OCI-LY7 (cell line): Measurements from ENCODE around the gene CCDC60. TPM values are rescaled to one million over a fixed set of nuclear protein-coding genes. Genes with fewer than 3 reads are reported as not detected.

Experiments
- BruUV-seq: library from RNA; stranded (reverse); fragments of 400-500 nt; replicated peaks from 2 replicates; lab custom pipeline; 2021; lab: Mats Ljungman, UMichigan
- CTCF ChIA-PET: fragments of 300-600 bp; sonication (Branson Sonifier 250); formaldehyde crosslinking; loops from one replicate; lab custom pipeline; 2022; ENCODE audit warnings: antibody characterized with exemption; ENCODE audit not compliant: unreplicated experiment; lab: Charles Lee
- POLR2A ChIA-PET: fragments of 300-600 bp; sonication (Branson Sonifier 250); formaldehyde crosslinking; loops from one replicate; lab custom pipeline; 2022; ENCODE audit warnings: antibody characterized with exemption; lab: Charles Lee
- DNase-seq: peaks from one replicate; pipeline ENCODE4 v3.0.0-alpha.2; 2015; ENCODE audit warnings: low spot score
- H2AFZ ChIP-seq: fragments of 200-600 bp; sonication (generic), shearing (Covaris generic); 2 replicates; pipeline ENCODE4 v1.6.1; 2014; ENCODE audit warnings: mild to moderate bottlenecking, antibody characterized with exemption, low read length, moderate library complexity
- H3K27ac ChIP-seq: fragments of 200-600 bp; sonication (generic); 2 replicates; pipeline ENCODE4 v1.5.1; 2014; ENCODE audit warnings: mixed run types, low read depth, mild to moderate bottlenecking, moderate library complexity, low read length, inconsistent platforms; ENCODE audit not compliant: poor library complexity, severe bottlenecking
- H3K36me3 ChIP-seq: fragments of 200-600 bp; sonication (generic); 2 replicates; pipeline ENCODE4 v1.6.1; 2014; ENCODE audit warnings: mild to moderate bottlenecking, antibody characterized with exemption, low read length, moderate library complexity, mixed read lengths; ENCODE audit not compliant: insufficient read depth
- H3K4me1 ChIP-seq: fragments of 200-600 bp; sonication (generic); 2 replicates; pipeline ENCODE4 v1.5.1; 2014; ENCODE audit warnings: mild to moderate bottlenecking, low read length; ENCODE audit not compliant: insufficient read depth, poor library complexity, severe bottlenecking
- H3K4me2 ChIP-seq: fragments of 200-600 bp; sonication (generic); 2 replicates; pipeline ENCODE4 v1.6.1; 2014; ENCODE audit warnings: mild to moderate bottlenecking, low read length
- H3K4me3 ChIP-seq: fragments of 200-600 bp; sonication (generic); 2 replicates; pipeline ENCODE4 v1.5.1; 2014; ENCODE audit warnings: mild to moderate bottlenecking, low read depth, low read length; ENCODE audit not compliant: poor library complexity, severe bottlenecking
- H3K79me2 ChIP-seq: fragments of 200-600 bp; sonication (generic); 2 replicates; pipeline ENCODE4 v1.6.1; 2016; ENCODE audit warnings: low read depth, mild to moderate bottlenecking, low read length, moderate library complexity, mixed read lengths; ENCODE audit not compliant: insufficient read depth
- H3K9me2 ChIP-seq: fragments of 200-600 bp; sonication (generic); 2 replicates; pipeline ENCODE4 v1.6.1; 2016; ENCODE audit warnings: mild to moderate bottlenecking, low read length, mixed read lengths; ENCODE audit not compliant: insufficient read depth
- H3K9me3 ChIP-seq: fragments of 200-600 bp; sonication (generic); 2 replicates; pipeline ENCODE4 v1.6.1; 2014; ENCODE audit warnings: mild to moderate bottlenecking, mixed run types, low read length, mixed read lengths
- H4K20me1 ChIP-seq: fragments of 200-600 bp; sonication (generic); 2 replicates; pipeline ENCODE4 v1.6.1; 2014; ENCODE audit warnings: mild to moderate bottlenecking, antibody characterized with exemption, low read length, moderate library complexity, mixed read lengths; ENCODE audit not compliant: insufficient read depth
- CTCF ChIP-seq: fragments of 200-600 bp; sonication (generic); conservative IDR thresholded peaks from 2 replicates; pipeline ENCODE4 v1.5.1; 2014; ENCODE audit warnings: mild to moderate bottlenecking, antibody characterized with exemption, low read length, moderate library complexity, mixed read lengths
- EZH2phosphoT487 ChIP-seq: fragments of 200-600 bp; sonication (generic); IDR thresholded peaks from 2 replicates; pipeline ENCODE4 v1.6.1; 2018; ENCODE audit warnings: low read depth, borderline replicate concordance, mild to moderate bottlenecking, mixed run types, antibody characterized with exemption, low read length, moderate library complexity, mixed read lengths
- intact Hi-C: fragments of 100-400 bp; cut with micrococcal nuclease; formaldehyde crosslinking; loops from one replicate; pipeline ENCODE4 v1.10.0; 2022; ENCODE audit not compliant: unreplicated experiment
- total RNA-seq, 2 experiments: library from RNA; depleted of rRNA in 1 of 2; stranded (reverse); fragments of >200 nt in 1 of 2; shearing (Covaris generic) in 1 of 2; gene quantifications; 2 replicates each; pipeline ENCODE4 v1.2.3, GENCODE V29; 2014 to 2022

Gene CCDC60
- total RNA-seq, 2 experiments from 2014 or later = not detected

- H3K9me2 ChIP-seq = no peaks in the 10 kb centered on the region
- H3K4me1 ChIP-seq = no peaks in the 10 kb centered on the region
- no TSS peak for BruUV-seq
- POLR2A ChIA-PET = no interaction called here
- no peaks in the 10 kb centered on the region for H4K20me1 ChIP-seq
- intact Hi-C loops = no loop called here
- H2AFZ ChIP-seq = no peak overlapping the region
- no peak overlapping the region for H3K4me2 ChIP-seq
- CTCF ChIA-PET = no interaction called here
- no peaks in the 10 kb centered on the region for H3K9me3 ChIP-seq
- H3K79me2 ChIP-seq = no peaks in the 10 kb centered on the region
- no peak overlapping the region for H3K27ac ChIP-seq
- no peaks in the 10 kb centered on the region for H3K36me3 ChIP-seq
- no peak for TF ChIP-seq EZH2phosphoT487
- no peak for TF ChIP-seq CTCF
- no peak for DNase-seq
- no peak overlapping the region for H3K4me3 ChIP-seq
Measured at GRCh38 chr12:119556854-119557253, 222.3 kb downstream of the CCDC60 start.

GRCh38 chr12:119565404-119565803 lies 230.9 kb downstream of the CCDC60 start:
- intact Hi-C loops = no loop called here
- Histone ChIP-seq H3K36me3 (no peaks in the 10 kb centered on the region), H3K27ac (no peak overlapping the region), H4K20me1 (no peaks in the 10 kb centered on the region), H3K9me2 (no peaks in the 10 kb centered on the region), H3K4me2 (no peak overlapping the region), H2AFZ (no peak overlapping the region), H3K9me3 (no peaks in the 10 kb centered on the region), H3K4me1 (no peaks in the 10 kb centered on the region), H3K4me3 (no peak overlapping the region), H3K79me2 (no peaks in the 10 kb centered on the region)
- no peak for DNase-seq
- BruUV-seq = no TSS peak
- POLR2A ChIA-PET = no interaction called here
- CTCF ChIA-PET = no interaction called here
- TF ChIP-seq CTCF = no peak
- no peak for TF ChIP-seq EZH2phosphoT487

GRCh38 chr12:119570771-119571170 lies 236.2 kb downstream of the CCDC60 start:
- Histone ChIP-seq H3K36me3 (no peaks in the 10 kb centered on the region), H4K20me1 (no peaks in the 10 kb centered on the region), H3K4me1 (no peaks in the 10 kb centered on the region), H3K27ac (no peak overlapping the region), H3K9me3 (no peaks in the 10 kb centered on the region), H3K79me2 (no peaks in the 10 kb centered on the region), H3K4me3 (no peak overlapping the region), H3K9me2 (no peaks in the 10 kb centered on the region), H3K4me2 (no peak overlapping the region), H2AFZ (no peak overlapping the region)
- no TSS peak for BruUV-seq
- no peak for DNase-seq
- ChIA-PET POLR2A (no interaction called here), CTCF (no interaction called here)
- intact Hi-C loops = no loop called here
- TF ChIP-seq EZH2phosphoT487 = no peak
- TF ChIP-seq CTCF = no peak
